GM19468 (cell line): ENCODE results near the gene NMS.
"Not testable (repeated sequence)": the region's sequence is repeated elsewhere in the genome, so short reads cannot be mapped to it uniquely, and the experiment has no call there.

Source experiments
- ATAC-seq: cut with Tn5 transposase; IDR thresholded peaks from one replicate; pipeline ENCODE4 v1.9.1; 2021; ENCODE audit warnings: mild to moderate bottlenecking, moderate library complexity, moderate number of reproducible peaks; ENCODE audit not compliant: unreplicated experiment; ENCODE audit errors: extremely low read depth

The NMS gene

GRCh38 chr2:100470182-100470581, at the start of gene NMS:
Gene NMS (plus strand): TSS chr2:100470482. CDS start chr2:100470489, 7 bp downstream.
- ATAC-seq: no peak

GRCh38 chr2:100422320-100423055, 47.8 kb upstream of the NMS start:
- no peak for ATAC-seq

- no peak for ATAC-seq
Measured at GRCh38 chr2:100423631-100424030, 46.7 kb upstream of the NMS start.

GRCh38 chr2:100424277-100424875, 45.9 kb upstream of the NMS start:
- ATAC-seq: no peak

- no peak for ATAC-seq
Measured at GRCh38 chr2:100425107-100425506, 45.2 kb upstream of the NMS start.

GRCh38 chr2:100425573-100426383, 44.5 kb upstream of the NMS start:
- no peak for ATAC-seq

- no peak for ATAC-seq
Measured at GRCh38 chr2:100426384-100426720, 43.9 kb upstream of the NMS start.

GRCh38 chr2:100427111-100427510, 43.2 kb upstream of the NMS start:
- ATAC-seq: no peak

GRCh38 chr2:100427627-100428258, 42.5 kb upstream of the NMS start:
- ATAC-seq: no peak

GRCh38 chr2:100429726-100430125, 40.6 kb upstream of the NMS start:
- ATAC-seq: no peak

GRCh38 chr2:100437751-100438150, 32.5 kb upstream of the NMS start:
- no peak for ATAC-seq

- ATAC-seq: no peak
Measured at GRCh38 chr2:100446696-100447095, 23.6 kb upstream of the NMS start.

GRCh38 chr2:100451092-100451491, 19.2 kb upstream of the NMS start:
- ATAC-seq: no peak

GRCh38 chr2:100451734-100452133, 18.5 kb upstream of the NMS start:
- no peak for ATAC-seq

GRCh38 chr2:100453853-100454252, 16.4 kb upstream of the NMS start:
- ATAC-seq: no peak

- not testable (repeated sequence) for ATAC-seq
Measured at GRCh38 chr2:100456357-100456756, 13.9 kb upstream of the NMS start.

GRCh38 chr2:100460904-100461530, 9.3 kb upstream of the NMS start:
- ATAC-seq: no peak

GRCh38 chr2:100470898-100471514, 724 bp downstream of the NMS start:
- no peak for ATAC-seq

GRCh38 chr2:100476606-100477005, 6.3 kb downstream of the NMS start:
- ATAC-seq: no peak

- no peak for ATAC-seq
Measured at GRCh38 chr2:100482741-100483140, 12.5 kb downstream of the NMS start.
